ENCODE measurements around the gene TAF4B. TPM values are rescaled to one million over a fixed set of nuclear protein-coding genes. Genes with fewer than 3 reads are reported as not detected.

The TAF4B gene
- total and polyA plus RNA-seq, 2 of the 8 experiments (the other 6 are each of a cell fraction or from before 2014, with no cell fraction given): 9.3 to 19.8 TPM

- no peak for TF ChIP-seq ATF3 (IDR thresholded peaks at IDR 0.05; ENCODE audit: insufficient read depth, low read depth, low read length)
- TF ChIP-seq E2F6 (IDR thresholded peaks at IDR 0.05): no peak
- TF ChIP-seq KDM4A (IDR thresholded peaks at IDR 0.05; ENCODE audit: low read depth, low read length, severe bottlenecking): no peak
- TF ChIP-seq SRF (IDR thresholded peaks at IDR 0.05; ENCODE audit: low read depth, low read length): no peak
- no peak for TF ChIP-seq NANOG (IDR thresholded peaks at IDR 0.05; ENCODE audit: insufficient read depth, low read depth, low read length, poor library complexity, severe bottlenecking)
- TF ChIP-seq GTF2F1 (IDR thresholded peaks at IDR 0.05; ENCODE audit: borderline replicate concordance, low read depth, low read length): no peak
These were observed 188.7 kb downstream of the TAF4B start (continued) for GRCh38 chr18:26414901-26415440.
